GM23248 (cell line): ENCODE results near the gene GABBR1. TPM values are rescaled to one million over a fixed set of nuclear protein-coding genes. Genes with fewer than 3 reads are reported as not detected.

ENCODE experiments used
- DNase-seq: peaks from one replicate; pipeline ENCODE4 v3.0.0-alpha.2; 2015
- H2AFZ ChIP-seq: fragments of 200-600 bp; sonication (generic); 2 replicates; pipeline ENCODE4 v1.6.1; 2016; ENCODE audit warnings: antibody characterized with exemption
- H3F3A ChIP-seq: fragments of 200-600 bp; sonication (generic); 2 replicates; pipeline ENCODE4 v1.6.1; 2016; ENCODE audit warnings: mild to moderate bottlenecking, antibody characterized with exemption, mixed run types; ENCODE audit not compliant: insufficient read depth
- H3K27ac ChIP-seq: fragments of 200-600 bp; sonication (generic); 2 replicates; pipeline ENCODE4 v1.5.1; 2016; ENCODE audit warnings: mild to moderate bottlenecking
- H3K27me3 ChIP-seq: fragments of 200-600 bp; sonication (generic); replicated peaks from 2 replicates; pipeline ENCODE4 v1.6.1; 2016; ENCODE audit warnings: mild to moderate bottlenecking; ENCODE audit not compliant: insufficient read depth
- H3K36me3 ChIP-seq: fragments of 200-600 bp; sonication (generic); 2 replicates; pipeline ENCODE4 v1.6.1; 2016; ENCODE audit warnings: low read depth, mild to moderate bottlenecking
- H3K4me1 ChIP-seq: fragments of 200-600 bp; sonication (generic); 2 replicates; pipeline ENCODE4 v1.6.1; 2016; ENCODE audit warnings: mild to moderate bottlenecking; ENCODE audit not compliant: insufficient read depth
- H3K4me2 ChIP-seq: fragments of 200-600 bp; sonication (generic); one replicate; pipeline ENCODE4 v1.6.1; 2016; ENCODE audit warnings: mild to moderate bottlenecking; ENCODE audit not compliant: unreplicated experiment
- H3K4me3 ChIP-seq: fragments of 200-600 bp; sonication (generic); 2 replicates; pipeline ENCODE4 v1.5.1; 2016; ENCODE audit warnings: mild to moderate bottlenecking
- H3K79me2 ChIP-seq: fragments of 200-600 bp; sonication (generic); 2 replicates; pipeline ENCODE4 v1.6.1; 2016; ENCODE audit warnings: mild to moderate bottlenecking; ENCODE audit not compliant: insufficient read depth
- H3K9ac ChIP-seq: fragments of 200-600 bp; sonication (generic); 2 replicates; pipeline ENCODE4 v1.6.1; 2016; ENCODE audit warnings: mild to moderate bottlenecking
- H3K9me2 ChIP-seq: fragments of 200-600 bp; sonication (generic); 2 replicates; pipeline ENCODE4 v1.6.1; 2016; ENCODE audit warnings: mixed run types, mild to moderate bottlenecking, moderate library complexity; ENCODE audit not compliant: insufficient read depth
- H3K9me3 ChIP-seq: fragments of 200-600 bp; sonication (generic); one replicate; pipeline ENCODE4 v1.6.1; 2017; ENCODE audit warnings: low read depth
- H4K20me1 ChIP-seq: fragments of 200-600 bp; sonication (generic); 2 replicates; pipeline ENCODE4 v1.6.0; 2016; ENCODE audit not compliant: insufficient read depth
- EZH2 ChIP-seq: fragments of 200-600 bp; sonication (generic); IDR thresholded peaks from 2 replicates; pipeline ENCODE4 v1.6.1; 2018; ENCODE audit warnings: antibody characterized with exemption, mild to moderate bottlenecking; ENCODE audit not compliant: insufficient read depth, poor library complexity, severe bottlenecking
- EZH2phosphoT487 ChIP-seq: fragments of 200-600 bp; sonication (generic); IDR thresholded peaks from 2 replicates; pipeline ENCODE4 v1.6.1; 2018; ENCODE audit warnings: antibody characterized with exemption, moderate library complexity, mild to moderate bottlenecking, low read depth; ENCODE audit not compliant: insufficient read depth
- WGBS, 2 experiments: methylation state at CpG; one replicate each; pipeline ENCODE4 v1.1.6; 2015 to 2017; ENCODE audit warnings: low lambda C conversion rate in 2 of 2, low coverage in 1 of 2; ENCODE audit errors: missing lambda C conversion rate in 2 of 2; 5-methylcytosine and 5-hydroxymethylcytosine counted together
- in situ Hi-C: fragments of 300-500 bp; cut with MboI; formaldehyde crosslinking; loops from 2 replicates; pipeline ENCODE4 v1.15.0; 2020
- polyA plus RNA-seq: library from polyadenylated mRNA; unstranded; fragments of >200 nt; fragmentation: Nextera tagmentation; extraction: Ambion mirVana; gene quantifications from 2 replicates; pipeline ENCODE4 v1.2.1, GENCODE V29; 2016
- total RNA-seq: library from RNA; depleted of rRNA; stranded (reverse); fragments of >200 nt; shearing (Covaris generic); gene quantifications from 2 replicates; pipeline ENCODE4 v1.2.3, GENCODE V29; 2014

The GABBR1 gene
- total and polyA plus RNA-seq, 2 experiments from 2014 or later: 5.3 to 6.1 TPM

- Histone ChIP-seq H2AFZ (no peak overlapping the region), H3K4me3 (no peak overlapping the region), H3K9me2 (no peaks in the 10 kb centered on the region), H3K27ac (no peak overlapping the region), H3F3A (no peaks in the 10 kb centered on the region), H3K27me3 (no peaks in the 10 kb centered on the region), H4K20me1 (no peaks in the 10 kb centered on the region), H3K36me3 (no peaks in the 10 kb centered on the region), H3K9me3 (no peaks in the 10 kb centered on the region), H3K4me1 (no peaks in the 10 kb centered on the region), H3K4me2 (no peak overlapping the region), H3K79me2 (no peaks in the 10 kb centered on the region), H3K9ac (no peak overlapping the region)
- WGBS, 2 experiments: 90 to 96% methylated on average over 2 of the region's 2 CpGs
- no peak for DNase-seq
- in situ Hi-C loops: loop anchor here (25.0 kb wide), 1 partner anchor 911 kb away; no protein-coding TSS in a partner anchor
- TF ChIP-seq EZH2 (no peak), EZH2phosphoT487 (no peak)
These were observed 34.7 kb downstream of the GABBR1 start for GRCh38 chr6:29598172-29598747.

DNA sequence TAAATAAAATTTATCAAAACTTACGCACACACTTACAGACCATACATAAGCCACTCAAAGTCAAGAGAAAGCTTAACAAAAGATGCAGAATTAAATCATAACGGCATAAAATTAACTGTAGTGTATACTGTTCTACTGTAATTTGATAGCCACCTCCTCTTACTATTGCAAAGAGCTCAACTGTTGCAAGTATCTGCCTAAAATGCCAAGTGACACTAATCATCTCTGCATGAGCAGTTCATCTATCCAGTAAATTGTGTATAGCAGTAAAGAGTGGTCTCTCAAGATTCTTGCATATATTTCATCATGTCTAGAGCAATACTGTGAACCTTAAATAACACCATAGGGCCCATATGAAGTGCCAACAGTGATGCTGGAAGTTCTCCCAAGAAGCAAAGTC is 35.8 kb downstream of the GABBR1 start:
- Histone ChIP-seq H3K9ac (no peak overlapping the region), H3K9me2 (no peaks in the 10 kb centered on the region), H3F3A (no peaks in the 10 kb centered on the region), H3K9me3 (no peaks in the 10 kb centered on the region), H2AFZ (no peak overlapping the region), H4K20me1 (no peaks in the 10 kb centered on the region), H3K4me3 (no peak overlapping the region), H3K27ac (no peak overlapping the region), H3K4me1 (no peaks in the 10 kb centered on the region), H3K36me3 (no peaks in the 10 kb centered on the region), H3K27me3 (no peaks in the 10 kb centered on the region), H3K4me2 (no peak overlapping the region), H3K79me2 (no peaks in the 10 kb centered on the region)
- DNase-seq: no peak
- WGBS, 2 experiments: 48 to 53% methylated on average over 2 of the region's 2 CpGs
- in situ Hi-C loops: loop anchor here (25.0 kb wide), 1 partner anchor 910 kb away; no protein-coding TSS in a partner anchor
- TF ChIP-seq EZH2: no peak

DNA sequence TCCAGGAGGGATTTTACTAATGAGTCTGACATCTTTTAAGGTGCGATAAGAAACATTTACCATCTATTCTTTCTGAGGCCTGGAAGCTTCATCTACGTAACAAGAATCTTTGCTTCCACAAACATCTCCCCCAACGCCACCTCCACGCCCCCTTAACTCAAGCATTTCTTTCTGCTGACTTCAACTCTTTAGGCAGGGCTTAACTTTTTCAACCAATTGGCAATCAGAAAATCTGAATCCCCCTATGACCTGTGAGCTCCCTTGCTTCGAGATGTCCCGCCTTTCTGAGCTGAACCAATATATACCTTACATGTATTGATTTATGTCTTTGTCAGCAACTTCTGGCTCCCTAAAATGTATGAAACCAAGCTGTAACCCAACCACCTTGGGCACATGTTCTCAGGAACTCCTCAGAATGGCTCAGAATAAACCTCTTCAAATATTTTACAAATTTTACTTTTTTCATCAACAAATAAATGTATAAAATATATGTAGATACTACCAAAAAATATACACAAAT is 36.5 kb downstream of the GABBR1 start:
- H3K9me2 ChIP-seq: no peaks in the 10 kb centered on the region
- no peaks in the 10 kb centered on the region for H3K79me2 ChIP-seq
- H3K36me3 ChIP-seq: no peaks in the 10 kb centered on the region
- 97 to 98% methylated on average over 6 of the region's 6 CpGs for WGBS, 2 experiments
- no peak overlapping the region for H3K9ac ChIP-seq
- no peaks in the 10 kb centered on the region for H4K20me1 ChIP-seq
- in situ Hi-C loops: loop anchor here (25.0 kb wide), 1 partner anchor 909 kb away; no protein-coding TSS in a partner anchor
- no peak overlapping the region for H3K4me2 ChIP-seq
- TF ChIP-seq EZH2phosphoT487 (no peak), EZH2 (no peak)
- H3F3A ChIP-seq: no peaks in the 10 kb centered on the region
- DNase-seq: no peak
- H3K4me3 ChIP-seq: no peak overlapping the region
- no peaks in the 10 kb centered on the region for H3K9me3 ChIP-seq
- no peaks in the 10 kb centered on the region for H3K4me1 ChIP-seq
- H3K27me3 ChIP-seq: no peaks in the 10 kb centered on the region
- no peak overlapping the region for H3K27ac ChIP-seq
- H2AFZ ChIP-seq: no peak overlapping the region

DNA sequence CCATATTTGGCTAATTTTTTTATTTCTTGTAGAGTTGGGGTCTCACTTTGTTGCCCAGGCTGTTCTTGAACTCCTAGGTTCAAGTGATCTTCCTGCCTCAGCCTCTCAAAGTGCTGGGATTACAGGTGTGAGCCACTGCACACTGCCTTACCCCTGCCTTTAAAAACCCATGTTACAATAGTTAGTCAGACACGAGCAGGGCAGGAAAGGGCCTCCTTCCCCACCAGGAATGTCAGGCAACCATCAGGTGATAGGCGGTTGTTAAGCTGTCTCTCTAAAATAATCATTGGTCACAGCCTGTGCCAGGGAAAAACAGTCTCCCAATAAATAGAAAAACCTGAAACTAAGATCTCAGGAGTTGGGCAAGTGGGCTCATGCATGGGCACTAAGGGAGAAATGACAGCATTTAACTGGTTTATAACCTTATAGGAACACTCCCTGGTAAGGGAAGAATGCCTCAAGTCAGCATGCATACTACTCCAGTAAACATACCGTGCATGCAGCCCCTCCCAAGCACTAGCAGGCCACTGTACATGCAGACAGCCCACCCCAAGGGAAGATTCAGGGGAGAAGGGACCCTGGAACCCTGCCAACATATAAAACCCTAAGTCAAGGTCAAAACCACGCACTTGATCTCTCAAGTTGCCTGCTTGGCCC is 39.7 kb downstream of the GABBR1 start:
- 30% methylated on average over 4 of the region's 4 CpGs for WGBS, 2 experiments

More for the DNA sequence above, 39.7 kb downstream of the GABBR1 start:
- no peaks in the 10 kb centered on the region for H3F3A ChIP-seq
- H3K27ac ChIP-seq: no peak overlapping the region
- H4K20me1 ChIP-seq: no peaks in the 10 kb centered on the region
- H3K4me2 ChIP-seq: no peak overlapping the region
- no peaks in the 10 kb centered on the region for H3K9me3 ChIP-seq
- H3K27me3 ChIP-seq: no peaks in the 10 kb centered on the region
- no peaks in the 10 kb centered on the region for H3K4me1 ChIP-seq
- H3K9me2 ChIP-seq: no peaks in the 10 kb centered on the region
- H3K79me2 ChIP-seq: no peaks in the 10 kb centered on the region
- H3K4me3 ChIP-seq: no peak overlapping the region
- no peaks in the 10 kb centered on the region for H3K36me3 ChIP-seq
- TF ChIP-seq EZH2phosphoT487: no peak
- TF ChIP-seq EZH2: no peak
- in situ Hi-C loops: loop anchor here (25.0 kb wide), 1 partner anchor 906 kb away; no protein-coding TSS in a partner anchor
- no peak overlapping the region for H3K9ac ChIP-seq
- no peak for DNase-seq
- no peak overlapping the region for H2AFZ ChIP-seq
